ENCODE data around the gene NHEJ1.

The NHEJ1 gene

DNA sequence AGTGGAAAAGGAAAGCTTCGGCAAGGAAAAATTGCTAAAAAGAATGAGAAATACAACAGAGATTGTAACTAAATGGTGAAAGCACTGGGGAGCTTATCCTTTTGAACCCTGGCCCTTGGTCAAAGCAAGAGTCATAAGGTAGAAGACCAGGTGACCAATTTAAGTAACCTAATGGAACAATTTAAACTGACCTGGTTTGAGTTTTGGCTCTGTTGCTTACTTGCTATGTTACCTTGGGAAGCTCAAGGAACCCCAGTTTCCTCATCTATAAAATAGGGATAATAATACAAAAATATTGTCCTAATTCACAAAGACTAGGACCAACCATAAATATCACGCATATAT is 48.6 kb downstream of the NHEJ1 start:
- TF ChIP-seq, protein P1, sequence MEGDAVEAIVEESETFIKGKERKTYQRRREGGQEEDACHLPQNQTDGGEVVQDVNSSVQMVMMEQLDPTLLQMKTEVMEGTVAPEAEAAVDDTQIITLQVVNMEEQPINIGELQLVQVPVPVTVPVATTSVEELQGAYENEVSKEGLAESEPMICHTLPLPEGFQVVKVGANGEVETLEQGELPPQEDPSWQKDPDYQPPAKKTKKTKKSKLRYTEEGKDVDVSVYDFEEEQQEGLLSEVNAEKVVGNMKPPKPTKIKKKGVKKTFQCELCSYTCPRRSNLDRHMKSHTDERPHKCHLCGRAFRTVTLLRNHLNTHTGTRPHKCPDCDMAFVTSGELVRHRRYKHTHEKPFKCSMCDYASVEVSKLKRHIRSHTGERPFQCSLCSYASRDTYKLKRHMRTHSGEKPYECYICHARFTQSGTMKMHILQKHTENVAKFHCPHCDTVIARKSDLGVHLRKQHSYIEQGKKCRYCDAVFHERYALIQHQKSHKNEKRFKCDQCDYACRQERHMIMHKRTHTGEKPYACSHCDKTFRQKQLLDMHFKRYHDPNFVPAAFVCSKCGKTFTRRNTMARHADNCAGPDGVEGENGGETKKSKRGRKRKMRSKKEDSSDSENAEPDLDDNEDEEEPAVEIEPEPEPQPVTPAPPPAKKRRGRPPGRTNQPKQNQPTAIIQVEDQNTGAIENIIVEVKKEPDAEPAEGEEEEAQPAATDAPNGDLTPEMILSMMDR (IDR thresholded peaks at IDR 0.05): no peak
- H3K27me3 Mint-ChIP-seq (ENCODE audit: low read depth, poor library complexity): peaks cover 12% of the 10 kb centered on the region
- H3K9me3 Mint-ChIP-seq: no peaks in the 10 kb centered on the region
- DNase-seq: no peak
- H3K27ac Mint-ChIP-seq: no peak overlapping the region
- H3K36me3 Mint-ChIP-seq (ENCODE audit: low read depth): no peaks in the 10 kb centered on the region
- H3K4me1 Mint-ChIP-seq: peaks cover 35% of the 10 kb centered on the region
- H3K4me3 Mint-ChIP-seq: no peak overlapping the region

GRCh38 chr2:219111375-219112061 is 49.1 kb downstream of the NHEJ1 start:
- Mint-ChIP-seq H3K27ac (no peak overlapping the region), H3K9me3 (no peaks in the 10 kb centered on the region), H3K4me3 (no peak overlapping the region), H3K27me3 (ENCODE audit: low read depth, poor library complexity) (peaks cover 12% of the 10 kb centered on the region), H3K4me1 (peaks cover 30% of the 10 kb centered on the region), H3K36me3 (ENCODE audit: low read depth) (no peaks in the 10 kb centered on the region)
- no peak for DNase-seq
- TF ChIP-seq, protein P1 (IDR thresholded peaks at IDR 0.05): no peak

DNA sequence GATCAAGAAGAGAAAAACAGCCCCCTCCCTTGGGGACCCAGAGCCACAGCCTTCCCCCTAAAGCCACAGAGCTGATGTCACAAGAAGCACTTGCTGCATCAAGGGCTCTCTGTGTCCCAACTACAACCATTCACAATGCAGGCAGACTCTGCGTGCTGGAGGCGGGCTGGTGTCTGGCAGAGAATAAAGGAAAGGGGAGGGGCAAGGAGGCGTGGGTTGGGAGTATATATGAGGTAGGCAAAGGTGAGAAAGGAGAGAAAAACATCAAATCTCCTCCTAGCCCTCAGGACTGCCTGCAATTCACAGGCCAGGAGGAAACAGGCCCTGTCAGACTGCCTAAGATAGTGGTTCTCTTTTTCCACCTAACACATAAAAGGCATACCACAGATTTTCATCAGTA is 51.1 kb downstream of the NHEJ1 start:
- Mint-ChIP-seq H3K9me3 (no peaks in the 10 kb centered on the region), H3K4me3 (no peak overlapping the region), H3K27ac (no peak overlapping the region), H3K27me3 (ENCODE audit: low read depth, poor library complexity) (peaks cover 12% of the 10 kb centered on the region), H3K36me3 (ENCODE audit: low read depth) (no peaks in the 10 kb centered on the region), H3K4me1 (peaks cover 16% of the 10 kb centered on the region)
- DNase-seq: no peak
- TF ChIP-seq, protein P1 (IDR thresholded peaks at IDR 0.05): no peak

DNA sequence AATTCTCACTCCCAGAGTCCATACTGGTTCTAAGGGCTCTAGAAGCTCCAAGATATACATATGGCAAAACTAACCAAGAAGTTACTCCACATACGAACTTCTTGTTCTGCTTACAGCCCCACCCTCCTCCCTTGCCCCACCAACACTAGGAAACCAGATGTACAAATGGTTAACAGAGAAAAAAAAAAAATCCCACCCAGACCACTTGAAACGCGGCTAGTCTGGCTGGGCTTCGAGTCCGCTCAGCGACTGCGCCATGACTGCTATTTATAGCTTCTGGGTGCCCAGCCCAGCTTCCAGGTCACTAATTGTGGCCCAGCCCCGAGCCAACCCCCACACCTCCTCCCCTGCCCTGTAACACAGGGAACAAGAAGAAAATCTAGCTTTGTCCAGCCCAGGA is 52.9 kb downstream of the NHEJ1 start:
- no peak overlapping the region for H3K4me3 Mint-ChIP-seq
- peaks cover 12% of the 10 kb centered on the region for H3K4me1 Mint-ChIP-seq

DNA sequence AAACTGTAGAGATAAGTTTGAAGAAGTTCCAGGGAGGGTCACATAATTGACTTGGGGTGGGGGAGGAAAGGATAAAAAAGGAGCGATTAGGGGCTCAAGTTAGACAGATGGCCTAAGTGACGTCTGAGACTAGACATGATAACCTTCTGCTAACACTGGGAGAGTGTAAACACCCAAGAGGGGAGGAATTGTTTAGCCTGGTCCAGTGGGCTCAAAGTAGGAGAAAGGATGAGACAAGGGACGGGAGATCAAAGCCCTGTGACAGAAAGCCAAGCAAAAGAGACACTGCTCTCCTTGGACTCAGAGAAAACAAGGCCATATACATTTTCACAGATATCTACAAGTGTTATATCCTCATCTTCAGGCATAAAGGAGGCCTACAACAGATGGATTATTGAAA is 54.4 kb downstream of the NHEJ1 start:
- TF ChIP-seq, protein P1 (IDR thresholded peaks at IDR 0.05): no peak
- no peaks in the 10 kb centered on the region for H3K36me3 Mint-ChIP-seq (ENCODE audit: low read depth)
- no peak for DNase-seq
- H3K27ac Mint-ChIP-seq: no peak overlapping the region
- no peaks in the 10 kb centered on the region for H3K9me3 Mint-ChIP-seq
- peaks cover 5% of the 10 kb centered on the region for H3K27me3 Mint-ChIP-seq (ENCODE audit: low read depth, poor library complexity)
- no peak overlapping the region for H3K4me3 Mint-ChIP-seq
- H3K4me1 Mint-ChIP-seq: peaks cover 12% of the 10 kb centered on the region

More for the DNA sequence above, 52.9 kb downstream of the NHEJ1 start:
- TF ChIP-seq, protein P1 (IDR thresholded peaks at IDR 0.05): no peak
- DNase-seq: no peak
- H3K36me3 Mint-ChIP-seq (ENCODE audit: low read depth): no peaks in the 10 kb centered on the region
- no peaks in the 10 kb centered on the region for H3K9me3 Mint-ChIP-seq
- H3K27ac Mint-ChIP-seq: no peak overlapping the region
- H3K27me3 Mint-ChIP-seq (ENCODE audit: low read depth, poor library complexity): peaks cover 10% of the 10 kb centered on the region
